Cardiac muscle cell (in vitro differentiated cells and primary cell): Measurements from ENCODE around the gene IGHMBP2. TPM values are rescaled to one million over a fixed set of nuclear protein-coding genes. Genes with fewer than 3 reads are reported as not detected.

Source experiments
- DNase-seq, 2 donors: peaks; one replicate each; pipeline versions ENCODE4 v3.0.0 to v3.0.0-alpha.2; 2010 to 2017; ENCODE audit warnings: low read depth in 1 of 2, low spot score in 1 of 2
- H3K27ac ChIP-seq: fragments of 200-600 bp; sonication (generic); 2 replicates; pipeline ENCODE4 v1.5.1; 2016
- H3K27me3 ChIP-seq: fragments of 200-600 bp; sonication (generic); 2 replicates; pipeline ENCODE4 v1.6.0; 2016; ENCODE audit warnings: control low read depth
- H3K36me3 ChIP-seq: fragments of 200-600 bp; sonication (generic); 2 replicates; pipeline ENCODE4 v1.5.1; 2016; ENCODE audit warnings: control low read depth
- H3K4me1 ChIP-seq: fragments of 200-600 bp; sonication (generic); 2 replicates; pipeline ENCODE4 v1.8.1; 2017; ENCODE audit warnings: low read depth, mild to moderate bottlenecking, mixed run types
- H3K4me3 ChIP-seq: fragments of 200-600 bp; sonication (generic); 2 replicates; pipeline ENCODE4 v1.5.1; 2016; ENCODE audit warnings: mild to moderate bottlenecking
- H3K9me3 ChIP-seq: fragments of 200-600 bp; sonication (generic); 2 replicates; pipeline ENCODE4 v1.5.1; 2017; ENCODE audit warnings: low read depth, mild to moderate bottlenecking, control low read depth
- polyA plus RNA-seq: library from polyadenylated mRNA; unstranded; fragments of >200 nt; fragmentation: Nextera tagmentation; extraction: Ambion mirVana; gene quantifications from 2 replicates; pipeline ENCODE4 v1.2.1, GENCODE V29; 2016
- total RNA-seq: library from RNA; depleted of rRNA; stranded (reverse); fragments of >200 nt; gene quantifications from 2 replicates; pipeline ENCODE4 v1.2.3, GENCODE V29; 2016
- TF ChIP-seq, protein P1 (sequence below): IDR thresholded peaks from 2 replicates; pipeline ENCODE4 v1.5.1; 2012; ENCODE audit warnings: low read depth, mild to moderate bottlenecking, low read length

The IGHMBP2 gene
- total and polyA plus RNA-seq, 2 experiments from 2014 or later = 20.9 to 21.7 TPM

DNA sequence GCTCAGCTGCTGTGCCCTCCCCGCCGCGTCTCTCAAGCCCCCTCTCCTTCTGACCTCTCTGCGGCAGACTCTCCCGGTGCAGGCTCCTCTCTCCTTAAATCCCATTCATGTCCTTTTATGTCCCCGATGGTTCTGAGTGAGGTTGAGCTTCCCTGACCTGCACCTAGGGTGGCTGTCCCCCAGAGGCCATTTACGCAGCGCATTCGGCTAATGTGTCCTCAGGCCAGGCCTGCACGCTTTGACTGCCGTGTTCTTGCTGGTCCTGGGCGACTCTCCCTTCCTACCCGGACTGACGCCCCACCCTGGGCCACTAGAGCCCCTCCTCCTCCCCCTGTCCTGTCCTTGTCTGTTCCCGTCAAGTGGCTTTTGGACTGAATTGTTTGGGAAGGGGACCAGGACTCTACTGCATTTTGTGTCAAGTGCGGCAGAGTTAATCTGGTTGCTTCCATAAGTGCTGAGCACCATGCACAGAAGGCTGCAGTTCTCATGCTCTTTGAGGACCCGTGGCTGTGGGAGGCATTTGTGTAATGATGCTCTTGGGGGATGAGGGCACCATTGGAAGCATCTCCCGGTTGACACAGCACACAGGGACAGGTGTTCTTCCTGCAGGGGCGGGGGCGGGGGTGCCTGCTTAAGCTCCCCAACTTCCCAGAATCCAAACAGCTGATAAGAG lies 37.1 kb downstream of the IGHMBP2 start:
- no peak for DNase-seq
- TF ChIP-seq, protein P1, sequence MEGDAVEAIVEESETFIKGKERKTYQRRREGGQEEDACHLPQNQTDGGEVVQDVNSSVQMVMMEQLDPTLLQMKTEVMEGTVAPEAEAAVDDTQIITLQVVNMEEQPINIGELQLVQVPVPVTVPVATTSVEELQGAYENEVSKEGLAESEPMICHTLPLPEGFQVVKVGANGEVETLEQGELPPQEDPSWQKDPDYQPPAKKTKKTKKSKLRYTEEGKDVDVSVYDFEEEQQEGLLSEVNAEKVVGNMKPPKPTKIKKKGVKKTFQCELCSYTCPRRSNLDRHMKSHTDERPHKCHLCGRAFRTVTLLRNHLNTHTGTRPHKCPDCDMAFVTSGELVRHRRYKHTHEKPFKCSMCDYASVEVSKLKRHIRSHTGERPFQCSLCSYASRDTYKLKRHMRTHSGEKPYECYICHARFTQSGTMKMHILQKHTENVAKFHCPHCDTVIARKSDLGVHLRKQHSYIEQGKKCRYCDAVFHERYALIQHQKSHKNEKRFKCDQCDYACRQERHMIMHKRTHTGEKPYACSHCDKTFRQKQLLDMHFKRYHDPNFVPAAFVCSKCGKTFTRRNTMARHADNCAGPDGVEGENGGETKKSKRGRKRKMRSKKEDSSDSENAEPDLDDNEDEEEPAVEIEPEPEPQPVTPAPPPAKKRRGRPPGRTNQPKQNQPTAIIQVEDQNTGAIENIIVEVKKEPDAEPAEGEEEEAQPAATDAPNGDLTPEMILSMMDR = no peak
- Histone ChIP-seq H3K36me3 (peaks cover 15% of the 10 kb centered on the region), H3K4me1 (no peaks in the 10 kb centered on the region), H3K27me3 (no peaks in the 10 kb centered on the region), H3K9me3 (no peaks in the 10 kb centered on the region), H3K27ac (no peak overlapping the region), H3K4me3 (no peak overlapping the region)

GRCh38 chr11:68941324-68942094 lies 37.8 kb downstream of the IGHMBP2 start:
- peaks cover 10% of the 10 kb centered on the region for H3K36me3 ChIP-seq
- H3K27ac ChIP-seq = peak overlapping the region; percentile 71
- H3K27me3 ChIP-seq = no peaks in the 10 kb centered on the region
- no peak overlapping the region for H3K4me3 ChIP-seq
- DNase-seq = no peak
- H3K9me3 ChIP-seq = no peaks in the 10 kb centered on the region
- TF ChIP-seq, protein P1 = no peak
- H3K4me1 ChIP-seq = no peaks in the 10 kb centered on the region

- Histone ChIP-seq H3K4me1 (no peaks in the 10 kb centered on the region), H3K4me3 (no peak overlapping the region), H3K36me3 (peaks cover 7% of the 10 kb centered on the region), H3K9me3 (no peaks in the 10 kb centered on the region), H3K27me3 (no peaks in the 10 kb centered on the region), H3K27ac (peak overlapping the region; percentile 71)
- no peak for DNase-seq
- TF ChIP-seq, protein P1 = no peak
These were observed 38.5 kb downstream of the IGHMBP2 start for GRCh38 chr11:68942095-68942620.

GRCh38 chr11:68942751-68943271 lies 39.1 kb downstream of the IGHMBP2 start:
- TF ChIP-seq, protein P1 = no peak
- Histone ChIP-seq H3K4me3 (no peak overlapping the region), H3K27me3 (no peaks in the 10 kb centered on the region), H3K36me3 (peaks cover 3% of the 10 kb centered on the region), H3K9me3 (no peaks in the 10 kb centered on the region), H3K27ac (peak overlapping the region; percentile 71), H3K4me1 (no peaks in the 10 kb centered on the region)
- peak in 1 of 2 donors; percentile 41 for DNase-seq

GRCh38 chr11:68946416-68947090 lies 42.9 kb downstream of the IGHMBP2 start:
- no peak overlapping the region for H3K27ac ChIP-seq
- no peaks in the 10 kb centered on the region for H3K36me3 ChIP-seq
- no peak overlapping the region for H3K4me3 ChIP-seq
- no peaks in the 10 kb centered on the region for H3K9me3 ChIP-seq
- peak in 1 of 2 donors; percentile 94 for DNase-seq
- H3K4me1 ChIP-seq = peaks cover 5% of the 10 kb centered on the region
- no peaks in the 10 kb centered on the region for H3K27me3 ChIP-seq
- TF ChIP-seq, protein P1 = no peak
